Measurements from ENCODE around the gene BEST1. TPM values are rescaled to one million over a fixed set of nuclear protein-coding genes. Genes with fewer than 3 reads are reported as not detected.

Gene BEST1
- total RNA-seq, 4 donors from 2014 or later = 0.67 to 3.3 (median 1.9) TPM

DNA sequence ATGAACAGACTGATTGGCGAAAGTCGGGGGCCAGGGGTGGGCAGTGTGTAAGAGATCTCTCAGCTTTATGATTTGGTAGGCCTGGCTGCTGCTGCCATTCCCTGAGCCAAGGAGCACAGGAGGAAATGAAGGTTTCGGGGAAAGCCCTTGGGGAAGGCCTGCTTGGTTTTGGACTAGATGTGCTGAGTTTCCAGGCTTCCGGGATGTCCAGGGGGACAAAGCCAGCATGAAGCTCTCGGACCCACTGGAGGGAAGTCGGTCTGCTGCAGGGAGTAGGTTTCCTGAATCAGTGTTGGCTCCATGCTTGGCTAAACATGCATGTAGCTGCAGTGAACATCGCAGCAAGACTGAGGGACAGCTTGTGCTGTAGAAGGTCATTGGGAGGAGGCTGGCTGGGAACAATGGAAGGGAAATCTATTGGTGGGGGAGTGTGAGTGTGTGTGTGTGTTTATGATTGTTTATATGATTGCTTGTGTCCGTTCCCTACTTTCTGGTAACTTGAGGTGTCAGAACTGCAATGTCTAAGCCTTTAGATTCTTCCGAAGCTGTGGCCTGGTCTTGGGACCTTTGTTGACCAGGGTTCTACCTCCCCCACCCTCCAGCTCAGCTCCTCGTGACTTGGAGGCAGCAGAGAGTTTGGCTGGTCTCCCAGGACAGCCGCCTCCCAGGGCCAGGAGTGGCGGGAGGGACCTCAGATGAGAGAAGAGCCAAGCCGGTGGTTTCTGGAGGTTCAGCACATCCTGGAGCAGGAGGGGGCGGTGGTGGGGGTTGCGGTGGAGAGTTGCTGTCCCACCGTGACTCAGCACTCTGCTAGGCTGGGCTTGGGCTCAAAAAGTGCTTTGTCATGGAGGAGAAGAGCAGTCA is 21.3 kb downstream of the BEST1 start:
- WGBS, 2 donors = 17 to 20% methylated on average over 15 to 16 of the region's 16 CpGs
- H3K4me1 ChIP-seq = peaks cover 75 to 81% of the 10 kb centered on the region in 2 donors
- intact Hi-C loops (cut with DNase I) = no loop called here
- peaks cover 0 to 3% of the 10 kb centered on the region in 2 donors for H3K36me3 ChIP-seq
- TF ChIP-seq, protein P1, sequence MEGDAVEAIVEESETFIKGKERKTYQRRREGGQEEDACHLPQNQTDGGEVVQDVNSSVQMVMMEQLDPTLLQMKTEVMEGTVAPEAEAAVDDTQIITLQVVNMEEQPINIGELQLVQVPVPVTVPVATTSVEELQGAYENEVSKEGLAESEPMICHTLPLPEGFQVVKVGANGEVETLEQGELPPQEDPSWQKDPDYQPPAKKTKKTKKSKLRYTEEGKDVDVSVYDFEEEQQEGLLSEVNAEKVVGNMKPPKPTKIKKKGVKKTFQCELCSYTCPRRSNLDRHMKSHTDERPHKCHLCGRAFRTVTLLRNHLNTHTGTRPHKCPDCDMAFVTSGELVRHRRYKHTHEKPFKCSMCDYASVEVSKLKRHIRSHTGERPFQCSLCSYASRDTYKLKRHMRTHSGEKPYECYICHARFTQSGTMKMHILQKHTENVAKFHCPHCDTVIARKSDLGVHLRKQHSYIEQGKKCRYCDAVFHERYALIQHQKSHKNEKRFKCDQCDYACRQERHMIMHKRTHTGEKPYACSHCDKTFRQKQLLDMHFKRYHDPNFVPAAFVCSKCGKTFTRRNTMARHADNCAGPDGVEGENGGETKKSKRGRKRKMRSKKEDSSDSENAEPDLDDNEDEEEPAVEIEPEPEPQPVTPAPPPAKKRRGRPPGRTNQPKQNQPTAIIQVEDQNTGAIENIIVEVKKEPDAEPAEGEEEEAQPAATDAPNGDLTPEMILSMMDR (IDR thresholded peaks at IDR 0.05) = peak in 1 of 6 experiments; percentile 2
- peak in 1 of 2 donors; percentile 73 for TF ChIP-seq POLR2A (IDR thresholded peaks at IDR 0.05)
- peak overlapping the region; percentile 93 to 99 (median 98) for H3K27ac ChIP-seq
- H3K9me3 ChIP-seq = no peaks in the 10 kb centered on the region
- H3K4me3 ChIP-seq (replicated peaks in 1 of 3) = no peak overlapping the region
- peak; percentile 99 to 100 for DNase-seq
- no peaks in the 10 kb centered on the region for H3K27me3 ChIP-seq

DNA sequence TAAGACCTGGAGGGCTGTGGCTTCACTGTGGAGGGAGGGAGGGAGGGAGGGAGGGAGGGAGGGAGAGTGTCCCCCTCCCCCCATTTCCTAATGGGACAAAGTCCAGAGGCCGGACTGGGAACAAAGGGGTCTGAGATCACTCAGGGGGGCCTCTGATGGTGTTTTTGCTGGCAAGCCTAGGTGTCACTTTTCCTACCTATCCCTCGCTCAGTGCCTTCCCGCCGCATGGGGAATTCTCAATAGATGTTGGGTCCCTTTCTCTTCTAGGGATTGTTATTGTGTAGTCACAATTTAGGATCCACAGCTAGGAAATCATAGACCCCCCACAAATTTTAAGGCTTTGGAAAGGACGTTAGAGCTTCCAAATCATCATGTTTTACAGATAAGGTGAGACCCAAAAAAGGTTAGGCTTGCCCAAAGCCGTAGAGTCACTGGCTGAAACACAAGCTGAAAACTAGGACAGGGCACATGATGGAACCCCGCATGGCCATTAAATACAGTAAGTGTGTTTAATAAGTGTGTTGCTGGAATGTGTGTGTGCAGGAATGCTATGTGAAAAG is 22.0 kb downstream of the BEST1 start:
- peak overlapping the region in 1 of 3 donors; percentile 4 for H3K4me3 ChIP-seq (replicated peaks in 1 of 3)
- intact Hi-C loops (cut with DNase I) = no loop called here
- DNase-seq = no peak

DNA sequence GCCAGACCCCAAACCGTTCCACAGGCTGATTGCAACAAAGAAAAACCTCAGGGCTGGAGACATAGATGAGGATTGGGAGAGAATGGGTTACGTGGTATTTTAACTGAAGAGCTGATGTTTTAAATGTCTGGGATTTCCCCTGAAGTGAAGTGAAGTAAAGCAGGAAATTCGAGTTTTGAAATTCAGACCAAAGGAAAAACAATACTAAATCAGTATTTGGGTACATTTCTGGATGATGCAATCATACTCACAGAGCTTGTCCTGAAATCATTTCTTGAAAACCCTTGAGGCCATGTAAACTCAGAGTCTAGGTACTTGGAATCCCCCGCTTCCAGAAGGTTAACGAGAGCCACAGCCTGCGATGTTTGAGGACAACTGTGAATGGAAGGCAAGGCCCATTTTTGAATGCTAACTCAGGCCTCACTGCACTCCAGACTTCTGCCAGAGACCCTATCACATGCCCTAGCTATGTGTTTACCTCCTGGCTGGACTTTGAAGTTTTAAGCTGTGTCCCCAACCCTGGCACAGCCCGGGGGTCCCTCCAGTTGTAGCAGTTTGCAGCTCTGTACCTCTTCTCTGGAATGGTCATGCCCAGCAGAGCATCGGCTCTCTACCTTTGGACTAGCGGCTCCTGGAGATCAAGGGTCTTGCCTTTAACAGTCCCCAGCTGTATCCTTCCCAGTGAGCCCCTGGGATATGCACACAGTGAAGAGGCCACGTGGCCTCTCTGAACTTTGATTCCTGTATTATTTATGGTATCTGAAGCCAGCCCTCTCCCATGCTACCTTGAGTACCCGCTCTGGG is 22.7 kb downstream of the BEST1 start:
- Histone ChIP-seq H3K36me3 (no peaks in the 10 kb centered on the region), H3K9me3 (no peaks in the 10 kb centered on the region), H3K4me3 (replicated peaks in 1 of 3) (peak overlapping the region in 1 of 3 donors; percentile 4), H3K4me1 (peaks cover 89 to 95% of the 10 kb centered on the region in 2 donors), H3K27me3 (no peaks in the 10 kb centered on the region), H3K27ac (peak overlapping the region; percentile 92 to 99 (median 93))
- TF ChIP-seq, protein P1 (IDR thresholded peaks at IDR 0.05) = no peak
- TF ChIP-seq POLR2A (IDR thresholded peaks at IDR 0.05) = no peak
- intact Hi-C loops (cut with DNase I) = no loop called here
- WGBS, 2 donors = 27 to 35% methylated on average over 9 to 11 of the region's 11 CpGs
- DNase-seq = peak; percentile 60 to 64

More for the DNA sequence above, 22.0 kb downstream of the BEST1 start:
- Histone ChIP-seq H3K4me1 (peaks cover 82 to 88% of the 10 kb centered on the region in 2 donors), H3K9me3 (no peaks in the 10 kb centered on the region), H3K27ac (peak overlapping the region; percentile 92 to 99 (median 93)), H3K36me3 (no peaks in the 10 kb centered on the region), H3K27me3 (no peaks in the 10 kb centered on the region)
- WGBS, 2 donors = 39 to 46% methylated on average over 7 of the region's 7 CpGs
- TF ChIP-seq, protein P1 (IDR thresholded peaks at IDR 0.05) = no peak
- TF ChIP-seq POLR2A (IDR thresholded peaks at IDR 0.05) = no peak

DNA sequence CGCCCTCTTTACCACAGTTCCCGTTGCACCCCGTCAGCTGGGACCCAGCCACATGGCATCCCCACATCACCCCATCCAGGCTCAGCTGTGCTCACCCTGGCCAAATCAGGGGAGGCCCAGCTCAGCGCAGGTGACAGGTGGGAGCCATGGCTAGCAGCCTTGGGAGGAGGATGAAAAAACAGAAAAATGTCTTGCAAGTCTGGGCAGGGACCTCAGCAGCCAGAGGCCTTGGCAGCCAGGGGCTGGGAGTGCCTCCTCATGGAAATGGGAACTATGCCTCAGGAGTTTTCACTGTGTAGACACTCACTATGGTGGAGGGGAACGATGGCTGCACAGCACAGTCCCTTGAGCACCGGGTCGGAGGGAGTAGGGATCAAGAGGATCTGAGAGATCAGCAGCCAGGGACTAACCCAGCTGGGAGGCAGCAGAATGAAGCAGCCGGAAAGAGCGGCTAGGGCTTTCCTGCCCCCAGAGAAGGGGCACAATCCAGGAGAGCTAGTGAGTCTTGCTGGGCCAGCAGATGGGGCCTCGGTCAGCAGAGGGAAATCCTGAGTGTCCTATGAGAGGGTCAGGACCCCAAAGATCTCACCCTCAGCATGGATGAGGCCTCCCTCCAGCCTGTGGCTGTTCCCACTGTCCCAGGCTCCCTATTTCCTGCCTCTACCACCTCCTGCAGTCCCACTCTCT is 23.5 kb downstream of the BEST1 start:
- intact Hi-C loops (cut with DNase I) = no loop called here
- 53 to 69% methylated on average over 10 of the region's 10 CpGs for WGBS, 2 donors

More for the DNA sequence above, 23.5 kb downstream of the BEST1 start:
- H3K9me3 ChIP-seq = no peaks in the 10 kb centered on the region
- H3K27me3 ChIP-seq = no peaks in the 10 kb centered on the region
- H3K4me3 ChIP-seq (replicated peaks in 1 of 3) = no peak overlapping the region
- no peaks in the 10 kb centered on the region for H3K36me3 ChIP-seq
- peak overlapping the region; percentile 92 to 99 (median 93) for H3K27ac ChIP-seq
- H3K4me1 ChIP-seq = peaks cover 92 to 98% of the 10 kb centered on the region in 2 donors
- DNase-seq = peak; percentile 50 to 67
- TF ChIP-seq, protein P1 (IDR thresholded peaks at IDR 0.05) = no peak
- TF ChIP-seq POLR2A (IDR thresholded peaks at IDR 0.05) = no peak
